Measurements from ENCODE around the gene SCN3A.
A peak's percentile ranks its signal among the peaks of the same experiment; 100 is the strongest.

SCN3A gene

DNA sequence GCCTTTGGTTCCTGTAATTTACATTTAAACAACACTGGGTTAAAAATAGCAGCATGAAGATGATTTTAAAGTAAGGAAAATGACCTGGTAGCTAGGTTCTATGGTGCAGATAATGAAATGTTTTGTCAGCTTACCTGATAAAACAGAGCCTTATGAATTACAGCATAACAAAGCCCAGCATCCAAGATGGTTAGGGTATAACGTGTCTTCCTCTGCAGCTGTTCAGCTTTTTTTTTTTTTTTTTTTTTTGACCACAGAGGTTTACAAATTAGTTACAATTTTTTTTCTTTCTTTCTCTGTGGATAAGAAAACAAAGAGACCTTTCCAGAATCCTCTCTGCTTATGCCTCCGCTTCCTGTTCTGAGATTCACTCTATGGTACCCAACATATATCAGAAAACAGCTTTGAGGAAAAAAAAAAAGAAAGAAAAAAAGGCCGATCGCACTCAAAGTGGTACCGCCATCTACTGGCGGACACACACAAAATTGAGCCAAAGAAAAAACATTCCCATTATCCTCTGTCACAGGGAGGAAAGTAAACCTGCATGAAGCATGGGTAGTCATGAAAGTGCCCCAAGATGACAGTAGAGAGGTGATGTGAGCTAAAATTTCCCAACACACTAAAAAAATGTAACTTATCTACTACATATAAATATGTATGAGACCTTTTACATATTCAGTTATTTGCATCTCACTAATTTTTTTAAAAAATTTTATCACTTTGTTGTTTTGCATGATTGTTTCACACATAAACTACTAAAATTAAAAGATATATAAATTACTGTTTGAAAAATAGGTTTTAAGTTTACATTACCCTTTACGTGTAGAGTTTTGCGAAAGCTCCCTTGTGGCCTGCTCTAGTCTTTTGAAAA lies at the start of gene SCN3A:
SCN3A (minus strand) TSS at position 362 of the 871 bp plus-strand sequence. CDS start 27,656 bp downstream, outside the sequence.
- in situ Hi-C loops (cut with HindIII; ENCODE audit: low sequenced_read_pairs) = no loop called here
- no peak within 1 kb of the TSS for H3K4me3 ChIP-seq (ENCODE audit: low read depth, low read length)
- TF ChIP-seq, protein P1, sequence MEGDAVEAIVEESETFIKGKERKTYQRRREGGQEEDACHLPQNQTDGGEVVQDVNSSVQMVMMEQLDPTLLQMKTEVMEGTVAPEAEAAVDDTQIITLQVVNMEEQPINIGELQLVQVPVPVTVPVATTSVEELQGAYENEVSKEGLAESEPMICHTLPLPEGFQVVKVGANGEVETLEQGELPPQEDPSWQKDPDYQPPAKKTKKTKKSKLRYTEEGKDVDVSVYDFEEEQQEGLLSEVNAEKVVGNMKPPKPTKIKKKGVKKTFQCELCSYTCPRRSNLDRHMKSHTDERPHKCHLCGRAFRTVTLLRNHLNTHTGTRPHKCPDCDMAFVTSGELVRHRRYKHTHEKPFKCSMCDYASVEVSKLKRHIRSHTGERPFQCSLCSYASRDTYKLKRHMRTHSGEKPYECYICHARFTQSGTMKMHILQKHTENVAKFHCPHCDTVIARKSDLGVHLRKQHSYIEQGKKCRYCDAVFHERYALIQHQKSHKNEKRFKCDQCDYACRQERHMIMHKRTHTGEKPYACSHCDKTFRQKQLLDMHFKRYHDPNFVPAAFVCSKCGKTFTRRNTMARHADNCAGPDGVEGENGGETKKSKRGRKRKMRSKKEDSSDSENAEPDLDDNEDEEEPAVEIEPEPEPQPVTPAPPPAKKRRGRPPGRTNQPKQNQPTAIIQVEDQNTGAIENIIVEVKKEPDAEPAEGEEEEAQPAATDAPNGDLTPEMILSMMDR (IDR thresholded peaks at IDR 0.05; ENCODE audit: low read depth, low read length) = peak; percentile 72
- DNase-seq (ENCODE audit: low read depth, low spot score) = peak; percentile 64

DNA sequence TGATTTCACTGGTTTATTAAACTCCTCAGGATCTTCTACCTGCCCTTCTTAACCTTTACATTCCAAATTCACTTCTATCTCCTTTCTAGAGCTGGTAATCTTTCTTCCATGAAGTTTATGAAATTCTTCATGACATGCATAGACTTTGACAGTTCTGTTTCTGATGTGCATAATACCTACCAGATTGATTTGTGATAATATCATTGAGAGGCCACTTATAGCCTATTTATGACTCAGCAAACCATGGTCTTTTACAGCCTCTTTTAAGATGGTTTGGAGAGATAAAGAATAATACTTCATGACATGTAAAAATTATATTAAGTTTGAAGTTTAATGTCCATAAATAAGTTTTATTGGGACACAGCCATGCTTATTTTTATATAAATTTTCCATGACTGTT lies 49.3 kb upstream of the SCN3A start:
- DNase-seq (ENCODE audit: low read depth, low spot score) = no peak
- TF ChIP-seq, protein P1 (IDR thresholded peaks at IDR 0.05; ENCODE audit: low read depth, low read length) = no peak
- no peak overlapping the region for H3K4me3 ChIP-seq (ENCODE audit: low read depth, low read length)
- in situ Hi-C loops (cut with HindIII; ENCODE audit: low sequenced_read_pairs) = no loop called here

GRCh38 chr2:165251366-165251765 lies 47.5 kb upstream of the SCN3A start:
- in situ Hi-C loops (cut with HindIII; ENCODE audit: low sequenced_read_pairs) = no loop called here
- no peak overlapping the region for H3K4me3 ChIP-seq (ENCODE audit: low read depth, low read length)
- no peak for DNase-seq (ENCODE audit: low read depth, low spot score)
- TF ChIP-seq, protein P1 (IDR thresholded peaks at IDR 0.05; ENCODE audit: low read depth, low read length) = no peak

DNA sequence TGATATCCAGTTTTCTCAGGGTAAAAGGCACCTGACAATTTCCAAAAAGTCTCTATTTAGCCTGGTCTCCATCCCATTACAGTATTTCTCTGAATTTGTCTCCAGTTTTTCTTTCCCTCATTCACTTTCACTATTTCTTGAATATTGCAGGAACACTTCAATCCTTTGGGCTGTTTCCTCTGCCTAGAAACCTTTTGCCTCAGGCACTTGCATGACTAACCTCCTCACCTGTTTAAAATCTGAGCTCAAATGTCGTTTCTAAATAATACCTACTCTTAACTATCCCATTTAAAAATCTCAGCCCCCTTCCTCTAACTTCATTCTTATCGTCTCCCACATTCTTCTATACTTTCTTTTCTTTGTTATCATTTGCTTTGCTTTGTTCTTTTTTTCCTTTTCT lies 44.4 kb upstream of the SCN3A start:
- no peak for DNase-seq (ENCODE audit: low read depth, low spot score)
- no peak overlapping the region for H3K4me3 ChIP-seq (ENCODE audit: low read depth, low read length)
- TF ChIP-seq, protein P1 (IDR thresholded peaks at IDR 0.05; ENCODE audit: low read depth, low read length) = no peak
- in situ Hi-C loops (cut with HindIII; ENCODE audit: low sequenced_read_pairs) = no loop called here

GRCh38 chr2:165245081-165245793 lies 41.4 kb upstream of the SCN3A start:
- in situ Hi-C loops (cut with HindIII; ENCODE audit: low sequenced_read_pairs) = no loop called here
- H3K4me3 ChIP-seq (ENCODE audit: low read depth, low read length) = no peak overlapping the region
- no peak for DNase-seq (ENCODE audit: low read depth, low spot score)
- TF ChIP-seq, protein P1 (IDR thresholded peaks at IDR 0.05; ENCODE audit: low read depth, low read length) = no peak

DNA sequence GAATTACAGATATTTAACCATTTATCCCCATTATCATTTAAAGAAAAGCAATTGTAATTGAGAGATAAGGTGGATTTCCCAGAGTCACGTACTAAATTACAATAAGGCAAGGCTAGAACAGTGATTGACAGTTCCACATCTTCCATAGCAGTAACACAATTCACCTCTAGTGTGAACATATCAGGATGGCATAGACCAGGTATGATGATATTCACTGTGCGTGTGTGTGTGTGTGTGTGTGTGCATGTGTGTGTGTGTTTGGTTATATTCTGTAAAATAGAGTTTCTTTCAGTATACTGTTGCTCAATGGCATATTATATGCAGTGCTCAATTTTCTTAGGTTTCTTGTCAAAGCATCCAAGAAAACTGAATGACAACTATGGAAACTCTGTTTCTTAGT lies 37.1 kb upstream of the SCN3A start:
- no peak for DNase-seq (ENCODE audit: low read depth, low spot score)
- TF ChIP-seq, protein P1 (IDR thresholded peaks at IDR 0.05; ENCODE audit: low read depth, low read length) = no peak
- in situ Hi-C loops (cut with HindIII; ENCODE audit: low sequenced_read_pairs) = no loop called here
- H3K4me3 ChIP-seq (ENCODE audit: low read depth, low read length) = no peak overlapping the region

Measured in astrocyte of the spinal cord (primary cell).